Bronchial epithelial cell (primary cell): ENCODE results near the gene SMIM13. TPM values are rescaled to one million over a fixed set of nuclear protein-coding genes. Genes with fewer than 3 reads are reported as not detected.
A peak's percentile ranks its signal among the peaks of the same experiment; 100 is the strongest.

Experiments used
- DNase-seq: peaks from one replicate; pipeline ENCODE4 v3.0.0-alpha.2; 2010; ENCODE audit warnings: low read depth
- FAIRE-seq: peaks from 2 replicates; lab custom pipeline; 2011; peaks lifted over from hg19 to GRCh38; lab: Jason Lieb, UNC
- H3K27me3 ChIP-seq: 2 replicates; pipeline ENCODE4 v1.5.1; 2011; ENCODE audit warnings: low read length; ENCODE audit not compliant: control insufficient read depth, insufficient read depth
- H3K36me3 ChIP-seq: 2 replicates; pipeline ENCODE4 v1.5.1; 2011; ENCODE audit warnings: low read length; ENCODE audit not compliant: control insufficient read depth, insufficient read depth
- H3K4me3 ChIP-seq: 2 replicates; pipeline ENCODE4 v1.5.1; 2011; ENCODE audit warnings: mild to moderate bottlenecking, low read depth, low read length, control low read depth
- CTCF ChIP-seq: IDR thresholded peaks from 2 replicates; pipeline ENCODE4 v1.5.1; 2011; ENCODE audit warnings: mild to moderate bottlenecking, moderate library complexity, low read length, control low read depth, inconsistent platforms; ENCODE audit not compliant: insufficient read depth, severe bottlenecking
- total RNA-seq: library from RNA; depleted of rRNA; stranded (reverse); fragments of >200 nt; gene quantifications from 2 replicates; pipeline ENCODE4 v1.2.1, GENCODE V29; 2014

SMIM13 gene
- total RNA-seq, 1 donor from 2014 or later = 17.1 TPM

GRCh38 chr6:11164717-11165646 lies 71.3 kb downstream of the SMIM13 start:
- no peak for DNase-seq
- TF ChIP-seq CTCF = no peak
- Histone ChIP-seq H3K27me3 (no peaks in the 10 kb centered on the region), H3K4me3 (no peak overlapping the region), H3K36me3 (no peaks in the 10 kb centered on the region)
- no peak for FAIRE-seq

- no peak for TF ChIP-seq CTCF
- FAIRE-seq (no peak), DNase-seq (no peak)
- Histone ChIP-seq H3K4me3 (no peak overlapping the region), H3K36me3 (no peaks in the 10 kb centered on the region), H3K27me3 (no peaks in the 10 kb centered on the region)
Measured at GRCh38 chr6:11166948-11167347, 73.3 kb downstream of the SMIM13 start.

GRCh38 chr6:11168091-11168635 lies 74.5 kb downstream of the SMIM13 start:
- H3K36me3 ChIP-seq = no peaks in the 10 kb centered on the region
- no peaks in the 10 kb centered on the region for H3K27me3 ChIP-seq
- FAIRE-seq (no peak), DNase-seq (no peak)
- TF ChIP-seq CTCF = no peak
- H3K4me3 ChIP-seq = no peak overlapping the region

DNA sequence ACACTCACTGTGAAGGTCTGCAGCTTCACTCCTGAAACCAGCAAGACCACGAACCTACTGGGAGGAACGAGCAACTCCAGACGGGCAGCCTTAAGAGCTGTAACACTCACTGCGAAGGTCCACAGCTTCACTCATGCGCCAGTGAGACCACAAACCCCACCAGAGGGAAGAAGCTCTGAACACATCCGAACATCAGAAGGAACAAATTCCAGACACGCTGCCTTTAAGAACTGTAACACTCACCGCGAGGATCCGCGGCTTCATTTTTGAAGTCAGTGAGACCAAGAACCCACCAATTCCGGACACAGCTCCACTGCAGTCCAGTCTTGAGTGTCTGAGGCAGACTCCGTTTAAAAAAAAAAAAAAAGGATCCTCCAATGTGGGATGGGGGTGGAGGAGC lies 78.3 kb downstream of the SMIM13 start:
- no peak overlapping the region for H3K4me3 ChIP-seq
- no peaks in the 10 kb centered on the region for H3K36me3 ChIP-seq
- no peaks in the 10 kb centered on the region for H3K27me3 ChIP-seq
- DNase-seq = no peak
- no peak for TF ChIP-seq CTCF
- no peak for FAIRE-seq

- peak; percentile 58 for DNase-seq
- no peaks in the 10 kb centered on the region for H3K36me3 ChIP-seq
- TF ChIP-seq CTCF = peak; percentile 83
- H3K27me3 ChIP-seq = no peaks in the 10 kb centered on the region
- no peak for FAIRE-seq
- peak overlapping the region; percentile 4 for H3K4me3 ChIP-seq
Measured at GRCh38 chr6:11172501-11173327, 79.1 kb downstream of the SMIM13 start.
